Measurements from ENCODE around the gene PARP1. TPM values are rescaled to one million over a fixed set of nuclear protein-coding genes. Genes with fewer than 3 reads are reported as not detected.

The PARP1 gene
- polyA plus RNA-seq, 1 experiment: 111 TPM

- DNase-seq (ENCODE audit: low read depth, low spot score): no peak
- TF ChIP-seq, protein P1, sequence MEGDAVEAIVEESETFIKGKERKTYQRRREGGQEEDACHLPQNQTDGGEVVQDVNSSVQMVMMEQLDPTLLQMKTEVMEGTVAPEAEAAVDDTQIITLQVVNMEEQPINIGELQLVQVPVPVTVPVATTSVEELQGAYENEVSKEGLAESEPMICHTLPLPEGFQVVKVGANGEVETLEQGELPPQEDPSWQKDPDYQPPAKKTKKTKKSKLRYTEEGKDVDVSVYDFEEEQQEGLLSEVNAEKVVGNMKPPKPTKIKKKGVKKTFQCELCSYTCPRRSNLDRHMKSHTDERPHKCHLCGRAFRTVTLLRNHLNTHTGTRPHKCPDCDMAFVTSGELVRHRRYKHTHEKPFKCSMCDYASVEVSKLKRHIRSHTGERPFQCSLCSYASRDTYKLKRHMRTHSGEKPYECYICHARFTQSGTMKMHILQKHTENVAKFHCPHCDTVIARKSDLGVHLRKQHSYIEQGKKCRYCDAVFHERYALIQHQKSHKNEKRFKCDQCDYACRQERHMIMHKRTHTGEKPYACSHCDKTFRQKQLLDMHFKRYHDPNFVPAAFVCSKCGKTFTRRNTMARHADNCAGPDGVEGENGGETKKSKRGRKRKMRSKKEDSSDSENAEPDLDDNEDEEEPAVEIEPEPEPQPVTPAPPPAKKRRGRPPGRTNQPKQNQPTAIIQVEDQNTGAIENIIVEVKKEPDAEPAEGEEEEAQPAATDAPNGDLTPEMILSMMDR (IDR thresholded peaks at IDR 0.05; ENCODE audit: low read depth, low read length): no peak
Observed at GRCh38 chr1:226372885-226373284, 35.0 kb downstream of the PARP1 start.

DNA sequence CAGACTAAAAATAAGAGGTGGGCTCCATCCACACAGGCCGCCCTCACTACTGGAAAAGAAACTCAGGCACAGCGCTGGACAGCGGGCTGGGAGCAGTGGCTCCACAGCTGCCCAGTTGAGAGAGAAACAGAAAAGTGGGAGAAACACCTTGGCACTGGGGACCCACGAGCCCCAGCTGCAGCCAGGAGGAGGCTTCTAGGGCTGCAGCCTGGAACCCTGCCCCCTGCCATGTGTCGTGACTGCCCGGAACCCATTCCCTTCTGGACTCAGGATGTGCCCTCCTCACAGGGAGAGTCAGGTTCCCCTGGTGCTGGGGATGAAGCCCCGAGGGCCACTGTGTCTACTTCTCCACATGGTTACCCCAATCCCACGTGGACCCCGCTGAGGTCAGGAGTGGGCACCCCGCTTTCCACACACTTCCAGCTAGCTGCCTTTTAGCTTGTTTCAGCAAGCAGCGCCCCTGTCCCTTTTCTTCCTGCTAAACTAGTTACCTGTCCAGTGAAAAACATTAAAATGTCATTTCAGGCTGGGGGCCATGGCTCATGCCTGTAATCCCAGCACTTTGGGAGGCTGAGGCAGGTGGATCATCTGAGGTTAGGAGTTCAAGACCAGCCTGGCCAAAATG, 35.9 kb downstream of the PARP1 start:
- TF ChIP-seq, protein P1 (IDR thresholded peaks at IDR 0.05; ENCODE audit: low read depth, low read length): no peak
- H3K9me3 ChIP-seq (ENCODE audit: control insufficient read depth, insufficient read depth, low read length): no peaks in the 10 kb centered on the region
- no peak for DNase-seq (ENCODE audit: low read depth, low spot score)
- ChIA-PET CTCF (no interaction called here), POLR2A (no interaction called here)
- no peak overlapping the region for H3K27ac ChIP-seq (ENCODE audit: low read depth, low read length)
- H3K4me3 ChIP-seq (ENCODE audit: low read depth, low read length): no peak overlapping the region
- H3K27me3 ChIP-seq (ENCODE audit: control insufficient read depth, insufficient read depth, low read length): no peaks in the 10 kb centered on the region

More at GRCh38 chr1:226372885-226373284, 35.0 kb downstream of the PARP1 start:
- no peaks in the 10 kb centered on the region for H3K9me3 ChIP-seq (ENCODE audit: control insufficient read depth, insufficient read depth, low read length)
- POLR2A ChIA-PET: no interaction called here
- CTCF ChIA-PET: no interaction called here
- H3K4me3 ChIP-seq (ENCODE audit: low read depth, low read length): no peak overlapping the region
- no peaks in the 10 kb centered on the region for H3K27me3 ChIP-seq (ENCODE audit: control insufficient read depth, insufficient read depth, low read length)
- H3K27ac ChIP-seq (ENCODE audit: low read depth, low read length): no peak overlapping the region

GRCh38 chr1:226371027-226371694, 36.7 kb downstream of the PARP1 start:
- no peak overlapping the region for H3K27ac ChIP-seq (ENCODE audit: low read depth, low read length)
- ChIA-PET POLR2A (no interaction called here), CTCF (no interaction called here)
- no peaks in the 10 kb centered on the region for H3K9me3 ChIP-seq (ENCODE audit: control insufficient read depth, insufficient read depth, low read length)
- H3K27me3 ChIP-seq (ENCODE audit: control insufficient read depth, insufficient read depth, low read length): no peaks in the 10 kb centered on the region
- no peak for DNase-seq (ENCODE audit: low read depth, low spot score)
- TF ChIP-seq, protein P1 (IDR thresholded peaks at IDR 0.05; ENCODE audit: low read depth, low read length): no peak
- no peak overlapping the region for H3K4me3 ChIP-seq (ENCODE audit: low read depth, low read length)

GRCh38 chr1:226370144-226370923, 37.6 kb downstream of the PARP1 start:
- H3K9me3 ChIP-seq (ENCODE audit: control insufficient read depth, insufficient read depth, low read length): no peaks in the 10 kb centered on the region
- no peak overlapping the region for H3K4me3 ChIP-seq (ENCODE audit: low read depth, low read length)
- CTCF ChIA-PET: no interaction called here
- DNase-seq (ENCODE audit: low read depth, low spot score): no peak
- no peaks in the 10 kb centered on the region for H3K27me3 ChIP-seq (ENCODE audit: control insufficient read depth, insufficient read depth, low read length)
- POLR2A ChIA-PET: no interaction called here
- TF ChIP-seq, protein P1 (IDR thresholded peaks at IDR 0.05; ENCODE audit: low read depth, low read length): no peak
- H3K27ac ChIP-seq (ENCODE audit: low read depth, low read length): no peak overlapping the region

DNA sequence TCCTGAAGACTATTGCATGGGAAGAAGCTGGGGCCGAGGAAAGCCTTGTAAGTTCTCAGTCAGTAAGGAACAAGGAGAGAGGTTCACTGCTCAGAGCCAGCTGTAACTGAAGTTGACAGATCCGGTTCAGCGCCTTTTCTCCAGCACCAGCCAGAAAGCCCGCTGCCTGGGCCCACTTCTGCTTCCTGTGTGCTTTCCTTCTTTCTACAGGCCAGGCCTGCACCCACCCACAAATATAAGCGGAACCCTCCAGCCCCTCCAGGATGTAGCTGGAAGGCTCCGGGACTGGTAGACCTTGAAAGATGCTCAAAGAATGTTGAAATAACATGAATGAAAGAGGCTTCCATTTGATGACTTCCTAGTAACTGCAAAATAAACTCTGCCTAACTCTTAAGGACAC, 38.8 kb downstream of the PARP1 start:
- TF ChIP-seq, protein P1 (IDR thresholded peaks at IDR 0.05; ENCODE audit: low read depth, low read length): no peak
- Histone ChIP-seq H3K4me3 (ENCODE audit: low read depth, low read length) (no peak overlapping the region), H3K27me3 (ENCODE audit: control insufficient read depth, insufficient read depth, low read length) (no peaks in the 10 kb centered on the region), H3K27ac (ENCODE audit: low read depth, low read length) (no peak overlapping the region), H3K9me3 (ENCODE audit: control insufficient read depth, insufficient read depth, low read length) (no peaks in the 10 kb centered on the region)
- DNase-seq (ENCODE audit: low read depth, low spot score): no peak
- ChIA-PET CTCF (no interaction called here), POLR2A (no interaction called here)
